H1 (cell line): ENCODE measurements around the gene ELP5. TPM values are rescaled to one million over a fixed set of nuclear protein-coding genes. Genes with fewer than 3 reads are reported as not detected.

Experiments used
- CTCF ChIA-PET: fragments of 300-600 bp; sonication (Branson Sonifier 250); formaldehyde crosslinking; loops from one replicate; lab custom pipeline; 2021; ENCODE audit not compliant: partially characterized antibody; lab: Charles Lee
- POLR2A ChIA-PET: fragments of 300-600 bp; sonication (Branson Sonifier 250); formaldehyde crosslinking; loops from one replicate; lab custom pipeline; 2021; ENCODE audit warnings: inconsistent platforms; ENCODE audit not compliant: partially characterized antibody; lab: Charles Lee
- DNase-seq, 2 experiments: peaks; one replicate each; pipeline versions ENCODE4 v3.0.0 to v3.0.0-alpha.2; 2010 to 2022; ENCODE audit warnings: low spot score in 2 of 2, low read depth in 1 of 2, mixed read lengths in 1 of 2
- FAIRE-seq: peaks from 2 replicates; lab custom pipeline; 2011; peaks lifted over from hg19 to GRCh38; lab: Jason Lieb, UNC
- H2AFZ ChIP-seq: 2 replicates; pipeline ENCODE4 v1.8.1; 2012; ENCODE audit warnings: low read length, inconsistent platforms
- H2AK5ac ChIP-seq: 2 replicates; pipeline ENCODE4 v1.6.1; 2013; ENCODE audit warnings: low read depth, low read length
- H2BK120ac ChIP-seq: replicated peaks from 2 replicates; pipeline ENCODE3; 2013; ENCODE audit warnings: low read depth, low read length, inconsistent platforms
- H2BK12ac ChIP-seq: 2 replicates; pipeline ENCODE4 v1.6.1; 2013; ENCODE audit warnings: low read depth, low read length
- H2BK15ac ChIP-seq: 2 replicates; pipeline ENCODE4 v1.6.1; 2013; ENCODE audit warnings: low read length
- H2BK20ac ChIP-seq: 2 replicates; pipeline ENCODE4 v1.6.1; 2013; ENCODE audit warnings: low read length
- H2BK5ac ChIP-seq: 2 replicates; pipeline ENCODE4 v1.6.1; 2013; ENCODE audit warnings: low read depth, low read length
- H3K14ac ChIP-seq: 2 replicates; pipeline ENCODE4 v1.6.1; 2013; ENCODE audit warnings: inconsistent platforms; ENCODE audit not compliant: insufficient read length
- H3K18ac ChIP-seq: 2 replicates; pipeline ENCODE4 v1.6.1; 2013; ENCODE audit warnings: low read length; ENCODE audit errors: extremely low read depth
- H3K23ac ChIP-seq: 2 replicates; pipeline ENCODE4 v1.6.1; 2013; ENCODE audit warnings: inconsistent platforms; ENCODE audit not compliant: insufficient read length
- H3K23me2 ChIP-seq: 2 replicates; pipeline ENCODE4 v1.6.1; 2013; ENCODE audit warnings: low read depth, low read length
- H3K27ac ChIP-seq: 2 replicates; pipeline ENCODE4 v1.6.1; 2011; ENCODE audit warnings: low read depth, low read length, inconsistent platforms
- H3K27me3 ChIP-seq, 4 experiments: replicated peaks in 1 of 4; 1 replicate in 1 of 4; 2 replicates in 3 of 4; pipeline versions ENCODE4 v1.6.1 to v1.8.1; 2011 to 2013; ENCODE audit warnings: low read length in 3 of 4, mild to moderate bottlenecking in 3 of 4, inconsistent platforms in 2 of 4, mixed read lengths in 2 of 4, moderate library complexity in 1 of 4; ENCODE audit not compliant: control insufficient read depth in 3 of 4, insufficient read depth in 3 of 4; ENCODE audit errors: extremely low read depth in 1 of 4
- H3K36me3 ChIP-seq, 4 experiments: 2 replicates each; pipeline versions ENCODE4 v1.6.1 to v1.8.1; 2011 to 2013; ENCODE audit warnings: mild to moderate bottlenecking in 4 of 4, low read length in 3 of 4, moderate library complexity in 2 of 4, control low read depth in 1 of 4, inconsistent platforms in 1 of 4; ENCODE audit not compliant: insufficient read depth in 4 of 4, control insufficient read depth in 2 of 4
- H3K4ac ChIP-seq: replicated peaks from 2 replicates; pipeline ENCODE3; 2013; ENCODE audit warnings: low read length, low read depth, mixed read lengths, inconsistent platforms; ENCODE audit not compliant: insufficient read length
- H3K4me1 ChIP-seq, 4 experiments: replicated peaks in 1 of 4; 1 replicate in 1 of 4; 2 replicates in 3 of 4; pipeline versions ENCODE4 v1.6.1 to v1.8.1; 2011 to 2013; ENCODE audit warnings: low read length in 3 of 4, inconsistent platforms in 2 of 4, mixed read lengths in 1 of 4; ENCODE audit not compliant: insufficient read depth in 4 of 4, control insufficient read depth in 3 of 4
- H3K4me2 ChIP-seq, 2 experiments: 2 replicates each; pipeline versions ENCODE4 v1.6.1 to v1.8.1; 2011 to 2013; ENCODE audit warnings: low read depth in 2 of 2, low read length in 2 of 2, control low read depth in 1 of 2, inconsistent platforms in 1 of 2, mild to moderate bottlenecking in 1 of 2; ENCODE audit not compliant: insufficient read depth in 1 of 2
- H3K4me3 ChIP-seq, 4 experiments: fragments of 200-600, 300-600 bp in 1 of 4; sonication (generic), shearing (Covaris generic), sonication (Bioruptor Twin) in 1 of 4; 2 replicates each; pipeline versions ENCODE4 v1.5.1 to v1.8.1; 2011 to 2016; ENCODE audit warnings: low read length in 4 of 4, low read depth in 3 of 4, control low read depth in 2 of 4, inconsistent platforms in 2 of 4, mild to moderate bottlenecking in 2 of 4, mixed read lengths in 1 of 4, moderate library complexity in 1 of 4; ENCODE audit not compliant: insufficient read depth in 2 of 4; ENCODE audit errors: extremely low read depth in 1 of 4
- H3K56ac ChIP-seq: replicated peaks from 2 replicates; pipeline ENCODE3; 2013; ENCODE audit warnings: low read depth, mild to moderate bottlenecking, mixed read lengths, low read length, inconsistent platforms; ENCODE audit not compliant: insufficient read length
- H3K79me1 ChIP-seq: 2 replicates; pipeline ENCODE4 v1.6.1; 2013; ENCODE audit warnings: low read depth, low read length, control low read depth
- H3K79me2 ChIP-seq, 2 experiments: 2 replicates each; pipeline versions ENCODE4 v1.6.1 to v1.8.1; 2012 to 2013; ENCODE audit warnings: low read length in 2 of 2, mild to moderate bottlenecking in 2 of 2, inconsistent platforms in 1 of 2; ENCODE audit not compliant: insufficient read depth in 2 of 2, control insufficient read depth in 1 of 2
- H3K9ac ChIP-seq, 4 experiments: replicated peaks in 1 of 4; 1 replicate in 1 of 4; 2 replicates in 3 of 4; pipeline versions ENCODE4 v1.6.1 to v1.8.1; 2011 to 2013; ENCODE audit warnings: low read depth in 3 of 4, low read length in 3 of 4, control low read depth in 2 of 4, mild to moderate bottlenecking in 2 of 4, moderate library complexity in 2 of 4, inconsistent platforms in 1 of 4; ENCODE audit errors: extremely low read depth in 1 of 4
- H3K9me3 ChIP-seq, 2 experiments: 2 replicates each; pipeline versions ENCODE4 v1.6.1 to v1.8.1; 2012 to 2013; ENCODE audit warnings: mild to moderate bottlenecking in 2 of 2, moderate library complexity in 2 of 2, control low read depth in 1 of 2, inconsistent platforms in 1 of 2, low read depth in 1 of 2, low read length in 1 of 2, mixed read lengths in 1 of 2; ENCODE audit not compliant: insufficient read depth in 2 of 2
- H4K20me1 ChIP-seq, 2 experiments: replicated peaks in 1 of 2; 2 replicates each; pipeline versions ENCODE3 to v1.8.1; 2011 to 2013; ENCODE audit warnings: inconsistent platforms in 2 of 2, low read length in 2 of 2, mild to moderate bottlenecking in 1 of 2; ENCODE audit not compliant: insufficient read depth in 2 of 2, control insufficient read depth in 1 of 2
- H4K5ac ChIP-seq: 2 replicates; pipeline ENCODE4 v1.6.1; 2013; ENCODE audit warnings: low read length, low read depth, mixed read lengths, inconsistent platforms; ENCODE audit not compliant: insufficient read length
- H4K8ac ChIP-seq: 2 replicates; pipeline ENCODE4 v1.8.0; 2013; ENCODE audit warnings: mild to moderate bottlenecking, moderate library complexity, low read length, inconsistent platforms; ENCODE audit not compliant: insufficient read depth; ENCODE audit errors: extremely low read depth
- H4K91ac ChIP-seq: replicated peaks from 2 replicates; pipeline ENCODE3; 2013; ENCODE audit warnings: low read length, mixed read lengths, inconsistent platforms; ENCODE audit not compliant: insufficient read length
- BACH1 ChIP-seq: IDR thresholded peaks from 2 replicates; pipeline ENCODE4 v1.6.1; 2012; ENCODE audit warnings: low read length, improper control_type of control experiment
- BRCA1 ChIP-seq: IDR thresholded peaks from 2 replicates; pipeline ENCODE4 v1.6.1; 2012; ENCODE audit warnings: low read depth, low read length, improper control_type of control experiment
- CTBP2 ChIP-seq: IDR thresholded peaks from 2 replicates; pipeline ENCODE4 v1.7.0; 2011; ENCODE audit warnings: borderline replicate concordance, mild to moderate bottlenecking, moderate library complexity, mixed read lengths, low read length; ENCODE audit not compliant: insufficient read depth, insufficient read length
- KDM5A ChIP-seq: fragments of 200-600 bp; IDR thresholded peaks from 2 replicates; pipeline ENCODE4 v1.7.1; 2012; ENCODE audit warnings: mild to moderate bottlenecking, low read length, inconsistent platforms, mixed read lengths
- NANOG ChIP-seq: IDR thresholded peaks from 2 replicates; pipeline ENCODE4 v1.6.1; 2011; ENCODE audit warnings: low read length, low read depth, mild to moderate bottlenecking, inconsistent platforms; ENCODE audit not compliant: insufficient read depth, poor library complexity, severe bottlenecking
- POU5F1 ChIP-seq: IDR thresholded peaks from 2 replicates; pipeline ENCODE4 v1.6.1; 2011; ENCODE audit warnings: low read depth, mild to moderate bottlenecking, low read length, moderate library complexity
- RBBP5 ChIP-seq: IDR thresholded peaks from 2 replicates; pipeline ENCODE4 v1.7.1; 2012; ENCODE audit warnings: low read depth, mild to moderate bottlenecking, inconsistent platforms, low read length, moderate library complexity, borderline replicate concordance
- RFX5 ChIP-seq: IDR thresholded peaks from 2 replicates; pipeline ENCODE4 v1.6.1; 2011; ENCODE audit warnings: low read depth, low read length, improper control_type of control experiment, borderline replicate concordance
- SIRT6 ChIP-seq: IDR thresholded peaks from one replicate; pipeline ENCODE4 v1.7.1; 2012; ENCODE audit warnings: low read length, inconsistent platforms
- TCF12 ChIP-seq: IDR thresholded peaks from 2 replicates; pipeline ENCODE4 v1.6.1; 2011; ENCODE audit warnings: low read depth, mild to moderate bottlenecking, low read length
- ZNF274 ChIP-seq: IDR thresholded peaks from 2 replicates; pipeline ENCODE4 v1.7.0; 2012; ENCODE audit warnings: low read length, borderline replicate concordance; ENCODE audit errors: extremely low read depth
- WGBS, 2 experiments: shearing (Covaris generic) in 1 of 2; methylation state at CpG; one replicate each; pipeline versions ENCODE4 v1.1.6 to v1.1.7; 2013 to 2015; ENCODE audit warnings: low lambda C conversion rate in 2 of 2, mixed read lengths in 2 of 2, inconsistent platforms in 1 of 2, low coverage in 1 of 2, missing lambda C conversion rate in 1 of 2; ENCODE audit not compliant: insufficient replicate concordance in 2 of 2, insufficient coverage in 1 of 2, insufficient read length in 1 of 2; ENCODE audit errors: extremely low coverage in 1 of 2, missing lambda C conversion rate in 1 of 2; 5-methylcytosine and 5-hydroxymethylcytosine counted together
- polyA plus RNA-seq, 7 experiments: library from polyadenylated mRNA; depleted of rRNA in 3 of 7; stranded (reverse) in 5 of 7; unstranded in 2 of 7; fragments of >200 nt in 5 of 7; fragments of 200-250 nt in 2 of 7; gene quantifications; 1 replicate in 5 of 7; 2 replicates in 1 of 7; 4 replicates in 1 of 7; pipeline versions ENCODE4 v1.2.1 to v1.2.3, GENCODE V29; 2011 to 2013; ENCODE audit warnings: missing spikeins in 2 of 7, mixed read lengths in 2 of 7
- total RNA-seq: library from RNA; stranded (reverse); fragmentation: NEBNext Ultra II Directional; extraction: Animal tissue kit (Norgen Biotek cat#: 25700); gene quantifications from 2 replicates; pipeline ENCODE4 v1.2.1, GENCODE V29; 2021

Gene ELP5
- total and polyA plus RNA-seq, 2 of the 8 experiments (the other 6 are each of a cell fraction or from before 2014, with no cell fraction given), result 75.4 to 107 TPM

- Histone ChIP-seq H2BK12ac (no peak overlapping the region), H3K18ac (peak overlapping the region; percentile 87), H4K20me1 (peaks cover 4 to 11% of the 10 kb centered on the region in 2 experiments), H2BK15ac (no peak overlapping the region), H3K79me1 (peaks cover 16% of the 10 kb centered on the region), H4K8ac (peak overlapping the region; percentile 48), H4K91ac (no peak overlapping the region), H3K56ac (no peak overlapping the region), H4K5ac (peak overlapping the region; percentile 92), H3K79me2 (peaks cover 23 to 54% of the 10 kb centered on the region in 2 experiments), H3K4ac (no peak overlapping the region), H2AK5ac (no peak overlapping the region), H3K4me3 (peak overlapping the region; percentile 58 to 84 (median 76)), H2BK20ac (no peak overlapping the region), H3K36me3 (peaks cover 8 to 17% (median 13%) of the 10 kb centered on the region in 4 experiments), H2BK120ac (no peak overlapping the region), H3K27ac (peak overlapping the region; percentile 45; the same call in 1 of the 2 replicates), H3K27me3 (no peaks in the 10 kb centered on the region), H2BK5ac (peak overlapping the region; percentile 81; the same call in 1 of the 2 replicates), H3K9me3 (no peaks in the 10 kb centered on the region), H3K4me2 (peak overlapping the region; percentile 82 to 99), H2AFZ (no peak overlapping the region), H3K9ac (peak overlapping the region; percentile 48 to 87 (median 71)), H3K14ac (no peak overlapping the region), H3K4me1 (peaks cover 3 to 12% (median 5%) of the 10 kb centered on the region in 4 experiments), H3K23me2 (peaks cover 7% of the 10 kb centered on the region), H3K23ac (no peak overlapping the region)
- ChIA-PET CTCF (interaction anchor here (1.1 to 1.4 kb wide), 3 partner anchors 9 to 42 kb away, joined by 3 to 4 read pairs (median 3); partner anchors contain the start of gene CLDN7), POLR2A (interaction anchor here (0.7 to 8.3 kb wide), 15 partner anchors 10 to 323 kb away, joined by 3 to 121 read pairs (median 6); partner anchors contain the start of genes ACADVL, CLDN7, DLG4 and DVL2)
- FAIRE-seq (no peak), DNase-seq (no peak)
- 9% methylated on average over 23 of the region's 55 CpGs; no CpG with 5 or more reads in 1 of the 2 experiments for WGBS, 2 experiments
- no peak for TF ChIP-seq RBBP5
- no peak for TF ChIP-seq ZNF274
- no peak for TF ChIP-seq RFX5
- TF ChIP-seq POU5F1, result no peak
- no peak for TF ChIP-seq NANOG
- TF ChIP-seq SIRT6, result no peak
- no peak for TF ChIP-seq BRCA1
- no peak for TF ChIP-seq CTBP2
- TF ChIP-seq BACH1, result no peak
- TF ChIP-seq KDM5A, result no peak
- no peak for TF ChIP-seq TCF12
These were observed 1.1 kb upstream of the ELP5 start for GRCh38 chr17:7250695-7251627.
